HepG2 (cell line): ENCODE measurements around the gene ARHGAP45. TPM values are rescaled to one million over a fixed set of nuclear protein-coding genes. Genes with fewer than 3 reads are reported as not detected.

Experiments used
- ASH2L ChIP-seq: fragments of 300-600, 200-600 bp; sonication (generic); IDR thresholded peaks from 2 replicates; pipeline ENCODE4 v1.7.0; 2017; ENCODE audit warnings: low read depth, mild to moderate bottlenecking, moderate library complexity, mixed read lengths, low read length; ENCODE audit not compliant: insufficient read length
- ATF2 ChIP-seq: sonication (generic); formaldehyde crosslinking; IDR thresholded peaks from 2 replicates; pipeline ENCODE4 v1.4.0; 2020; ENCODE audit warnings: missing genetic modification reagents
- BORCS8-MEF2B ChIP-seq: sonication (generic); formaldehyde crosslinking; IDR thresholded peaks from 2 replicates; pipeline ENCODE4 v1.8.0; 2022; ENCODE audit warnings: mild to moderate bottlenecking, missing genetic modification reagents
- CREB1 ChIP-seq, 2 experiments: fragments of 450-650 bp in 1 of 2; IDR thresholded peaks; 2 replicates each; pipeline ENCODE4 v1.6.1; 2016 to 2017; ENCODE audit warnings: control low read depth in 1 of 2, mild to moderate bottlenecking in 1 of 2, missing compliant biosample characterization in 1 of 2, missing genetic modification characterization in 1 of 2
- HNF1B ChIP-seq: sonication (generic); formaldehyde crosslinking; IDR thresholded peaks from 2 replicates; pipeline ENCODE4 v1.5.1; 2020; ENCODE audit warnings: mild to moderate bottlenecking, moderate library complexity, missing genetic modification reagents
- MAX ChIP-seq: IDR thresholded peaks from 2 replicates; pipeline ENCODE4 v1.6.1; 2012; ENCODE audit warnings: inconsistent platforms
- NFYC ChIP-seq: IDR thresholded peaks from 2 replicates; pipeline ENCODE4 v1.6.1; 2016; ENCODE audit warnings: missing genetic modification reagents, missing compliant biosample characterization
- REPIN1 ChIP-seq: sonication (generic); formaldehyde crosslinking; IDR thresholded peaks from 2 replicates; pipeline ENCODE4 v1.8.0; 2022; ENCODE audit warnings: missing genetic modification reagents, low read depth, mild to moderate bottlenecking, borderline replicate concordance
- SOX6 ChIP-seq, 2 experiments: fragments of 450-650 bp in 1 of 2; sonication (generic) in 1 of 2; formaldehyde crosslinking in 1 of 2; IDR thresholded peaks; 2 replicates each; pipeline versions ENCODE4 v1.4.0 to v1.6.1; 2017 to 2020; ENCODE audit warnings: antibody characterized with exemption in 1 of 2, mild to moderate bottlenecking in 1 of 2, missing genetic modification reagents in 1 of 2
- SRY ChIP-seq: sonication (generic); formaldehyde crosslinking; IDR thresholded peaks from 2 replicates; pipeline ENCODE4 v1.8.0; 2022; ENCODE audit warnings: mild to moderate bottlenecking, missing genetic modification reagents
- THAP9 ChIP-seq: sonication (generic); formaldehyde crosslinking; IDR thresholded peaks from 2 replicates; pipeline ENCODE4; 2020; ENCODE audit warnings: missing genetic modification reagents, mild to moderate bottlenecking, borderline replicate concordance
- ZBTB14 ChIP-seq: sonication (generic); formaldehyde crosslinking; IDR thresholded peaks from 2 replicates; pipeline ENCODE4 v1.4.0; 2020; ENCODE audit warnings: missing genetic modification reagents
- ZFP91 ChIP-seq: sonication (generic); formaldehyde crosslinking; IDR thresholded peaks from 2 replicates; pipeline ENCODE4 v1.9.0; 2022; ENCODE audit warnings: missing genetic modification reagents, mild to moderate bottlenecking, borderline replicate concordance
- ZGPAT ChIP-seq: IDR thresholded peaks from 2 replicates; pipeline ENCODE4 v1.6.1; 2016; ENCODE audit warnings: mild to moderate bottlenecking
- ZNF124 ChIP-seq: sonication (generic); formaldehyde crosslinking; IDR thresholded peaks from 2 replicates; pipeline ENCODE4 v1.4.0; 2020; ENCODE audit warnings: missing genetic modification reagents
- ZNF510 ChIP-seq: sonication (generic); formaldehyde crosslinking; IDR thresholded peaks from 2 replicates; pipeline ENCODE4 v1.4.0; 2020; ENCODE audit warnings: low read depth, mild to moderate bottlenecking, missing genetic modification reagents
- polyA plus RNA-seq, 8 experiments: library from polyadenylated mRNA; depleted of rRNA in 3 of 8; stranded (reverse) in 7 of 8; unstranded in 1 of 8; fragments of >200 nt; fragmentation: Illumina TruSeq in 4 of 8; extraction: Trizol in 4 of 8; gene quantifications; 2 replicates each; pipeline versions ENCODE4 v1.2.1 to v1.2.3, GENCODE V29; 2011 to 2016; ENCODE audit warnings: low read depth in 4 of 8, missing spikeins in 1 of 8, mixed read lengths in 1 of 8; ENCODE audit not compliant: insufficient read depth in 1 of 8
- total RNA-seq, 5 experiments: library from RNA; depleted of rRNA; stranded (reverse); fragments of >200 nt; fragmentation: Illumina TruSeq; extraction: Trizol; gene quantifications; 2 replicates each; pipeline ENCODE4 v1.2.3, GENCODE V29; 2016; ENCODE audit warnings: low read depth in 1 of 5

ARHGAP45 gene
- total and polyA plus RNA-seq, 2 of the 13 experiments (the other 11 are each of a cell fraction or from before 2014, with no cell fraction given), result 0.84 to 32.0 TPM

GRCh38 chr19:1094978-1095701, 28.2 kb downstream of the ARHGAP45 start, which contains the start of gene POLR2E (continued):
- peak; percentile 81 for TF ChIP-seq THAP9 (CRISPR knock-in tag)
- peak; percentile 80 for TF ChIP-seq ASH2L
- TF ChIP-seq REPIN1 (CRISPR knock-in tag), result peak; percentile 85; the same call in 1 of the 2 replicates
- no peak; the same call in 1 of the 2 replicates for TF ChIP-seq MAX
- TF ChIP-seq NFYC (CRISPR knock-in tag), result peak; percentile 85
- no peak for TF ChIP-seq SOX6 (IDR thresholded peaks at IDR 0.05)
- TF ChIP-seq SOX6 (CRISPR knock-in tag; IDR thresholded peaks at IDR 0.05), result peak; percentile 25; the same call in 1 of the 2 replicates
- 0 out of 2 replicates have a peak, but pooled peaks have one; percentile 45 for TF ChIP-seq SRY
- TF ChIP-seq ZGPAT (CRISPR knock-in tag), result peak; percentile 68; the same call in 1 of the 2 replicates
- TF ChIP-seq HNF1B, result 0 out of 2 replicates have a peak, but pooled peaks have one; percentile 13
- peak; percentile 69 for TF ChIP-seq CREB1 (IDR thresholded peaks at IDR 0.05)
- no peak; the same call in 1 of the 2 replicates for TF ChIP-seq CREB1 (CRISPR knock-in tag; IDR thresholded peaks at IDR 0.05)
- no peak for TF ChIP-seq ZNF510
- TF ChIP-seq ATF2 (CRISPR knock-in tag), result peak; percentile 75
- peak; percentile 84 for TF ChIP-seq ZFP91
- TF ChIP-seq ZNF124 (CRISPR knock-in tag), result 0 out of 2 replicates have a peak, but pooled peaks have one; percentile 57
- peak; percentile 54; the same call in 1 of the 2 replicates for TF ChIP-seq BORCS8-MEF2B (CRISPR knock-in tag)
- peak; percentile 53; the same call in 1 of the 2 replicates for TF ChIP-seq ZBTB14 (CRISPR knock-in tag)
